ENCODE measurements around the gene KMT5B. TPM values are rescaled to one million over a fixed set of nuclear protein-coding genes. Genes with fewer than 3 reads are reported as not detected.

The KMT5B gene
- total and polyA plus RNA-seq, 2 of the 13 experiments (the other 11 are each of a cell fraction or from before 2014, with no cell fraction given), result 17.6 to 23.7 TPM

GRCh38 chr11:68106165-68106940 lies 106.7 kb downstream of the KMT5B start (continued):
- TF ChIP-seq E2F2 (CRISPR knock-in tag; IDR thresholded peaks at IDR 0.05; ENCODE audit: borderline replicate concordance) (no peak), REL (CRISPR knock-in tag; conservative IDR thresholded peaks at IDR 0.05) (no peak), KLF11 (CRISPR knock-in tag; IDR thresholded peaks at IDR 0.05) (0 out of 2 replicates have a peak, but pooled peaks have one; percentile 24), CSRNP1 (CRISPR knock-in tag; IDR thresholded peaks at IDR 0.05) (no peak), SNAPC5 (CRISPR knock-in tag; IDR thresholded peaks at IDR 0.05; ENCODE audit: borderline replicate concordance) (no peak), RARA (CRISPR knock-in tag; IDR thresholded peaks at IDR 0.05) (peak; percentile 54), ZNF121 (CRISPR knock-in tag; IDR thresholded peaks at IDR 0.05) (0 out of 2 replicates have a peak, but pooled peaks have one; percentile 21), SMAD9 (CRISPR knock-in tag; IDR thresholded peaks at IDR 0.05) (peak; percentile 37; the same call in 1 of the 2 replicates), NFIB (CRISPR knock-in tag; IDR thresholded peaks at IDR 0.05; ENCODE audit: borderline replicate concordance) (no peak), CEBPG (CRISPR knock-in tag; IDR thresholded peaks at IDR 0.05) (peak; percentile 65), FOXA1 (IDR thresholded peaks at IDR 0.05) (no peak), FOXA1 (CRISPR knock-in tag; IDR thresholded peaks at IDR 0.05) (0 out of 2 replicates have a peak, but pooled peaks have one; percentile 6), ZNF652 (CRISPR knock-in tag; IDR thresholded peaks at IDR 0.05; ENCODE audit: borderline replicate concordance, low read depth) (peak; percentile 64; the same call in 1 of the 2 replicates), KMT2A (CRISPR knock-in tag; IDR thresholded peaks at IDR 0.05) (peak; percentile 41; the same call in 1 of the 2 replicates), SRF (IDR thresholded peaks at IDR 0.05; ENCODE audit: low read depth, low read length) (no peak), DDIT3 (CRISPR knock-in tag; IDR thresholded peaks at IDR 0.05) (no peak), HNRNPUL1 (IDR thresholded peaks at IDR 0.05; ENCODE audit: low read depth, low read length) (no peak)

Other genes with a start within 250 kb of the KMT5B start
- 2.3 and 8.8 TPM in 2 replicates for gene UNC93B1, start 209.2 kb downstream of the KMT5B start, total RNA-seq (2016; rRNA removed; fragmentation: Illumina TruSeq; extraction: Trizol)
- 18.9 and 25.3 TPM in 2 replicates for gene UNC93B1, start 209.2 kb downstream of the KMT5B start, polyA plus RNA-seq (2011; rRNA removed)
- gene ALDH3B1, start 203.0 kb downstream of the KMT5B start, total RNA-seq (2016; rRNA removed; fragmentation: Illumina TruSeq; extraction: Trizol), result 4.0 and 4.5 TPM in 2 replicates
- gene ALDH3B1, start 203.0 kb downstream of the KMT5B start, polyA plus RNA-seq (2011; rRNA removed), result 5.1 and 6.7 TPM in 2 replicates
- gene NDUFS8, start 182.6 kb downstream of the KMT5B start, total RNA-seq (2016; rRNA removed; fragmentation: Illumina TruSeq; extraction: Trizol), result 120 and 158 TPM in 2 replicates
- 96.7 and 101 TPM in 2 replicates for gene NDUFS8, start 182.6 kb downstream of the KMT5B start, polyA plus RNA-seq (2011; rRNA removed)
- gene TCIRG1, start 174.3 kb downstream of the KMT5B start, total RNA-seq (2016; rRNA removed; fragmentation: Illumina TruSeq; extraction: Trizol), result 9.9 and 48.0 TPM in 2 replicates
- gene TCIRG1, start 174.3 kb downstream of the KMT5B start, polyA plus RNA-seq (2011; rRNA removed), result 69.6 and 97.2 TPM in 2 replicates
- 83.6 and 92.7 TPM in 2 replicates for gene CHKA, start 91.9 kb downstream of the KMT5B start, total RNA-seq (2016; rRNA removed; fragmentation: Illumina TruSeq; extraction: Trizol)
- gene CHKA, start 91.9 kb downstream of the KMT5B start, polyA plus RNA-seq (2011; rRNA removed), result 61.1 and 71.6 TPM in 2 replicates
- 50.8 and 55.5 TPM in 2 replicates for gene C11orf24, start 58.7 kb upstream of the KMT5B start, total RNA-seq (2016; rRNA removed; fragmentation: Illumina TruSeq; extraction: Trizol)
- 52.9 and 62.4 TPM in 2 replicates for gene C11orf24, start 58.7 kb upstream of the KMT5B start, polyA plus RNA-seq (2011; rRNA removed)
- 23.6 and 40.4 TPM in 2 replicates for gene LRP5, start 99.3 kb upstream of the KMT5B start, total RNA-seq (2016; rRNA removed; fragmentation: Illumina TruSeq; extraction: Trizol)
- 64.0 and 83.4 TPM in 2 replicates for gene LRP5, start 99.3 kb upstream of the KMT5B start, polyA plus RNA-seq (2011; rRNA removed)
- 83.4 and 116 TPM in 2 replicates for gene PPP6R3, start 247.5 kb upstream of the KMT5B start, total RNA-seq (2016; rRNA removed; fragmentation: Illumina TruSeq; extraction: Trizol)
- 30.9 and 41.2 TPM in 2 replicates for gene PPP6R3, start 247.5 kb upstream of the KMT5B start, polyA plus RNA-seq (2011; rRNA removed)

Data from HepG2 (cell line).